NCI-H1694 treated with DMSO at 0.1 percent for 48 hours (cell line): ENCODE results near the gene MFSD12.

Experiments used
- DNase-seq: peaks from one replicate; lab custom pipeline; 2025; lab: John Stamatoyannopoulos, UW

Gene MFSD12

GRCh38 chr19:3555653-3556422, 1.5 kb downstream of the MFSD12 start:
- DNase-seq: no peak

DNA sequence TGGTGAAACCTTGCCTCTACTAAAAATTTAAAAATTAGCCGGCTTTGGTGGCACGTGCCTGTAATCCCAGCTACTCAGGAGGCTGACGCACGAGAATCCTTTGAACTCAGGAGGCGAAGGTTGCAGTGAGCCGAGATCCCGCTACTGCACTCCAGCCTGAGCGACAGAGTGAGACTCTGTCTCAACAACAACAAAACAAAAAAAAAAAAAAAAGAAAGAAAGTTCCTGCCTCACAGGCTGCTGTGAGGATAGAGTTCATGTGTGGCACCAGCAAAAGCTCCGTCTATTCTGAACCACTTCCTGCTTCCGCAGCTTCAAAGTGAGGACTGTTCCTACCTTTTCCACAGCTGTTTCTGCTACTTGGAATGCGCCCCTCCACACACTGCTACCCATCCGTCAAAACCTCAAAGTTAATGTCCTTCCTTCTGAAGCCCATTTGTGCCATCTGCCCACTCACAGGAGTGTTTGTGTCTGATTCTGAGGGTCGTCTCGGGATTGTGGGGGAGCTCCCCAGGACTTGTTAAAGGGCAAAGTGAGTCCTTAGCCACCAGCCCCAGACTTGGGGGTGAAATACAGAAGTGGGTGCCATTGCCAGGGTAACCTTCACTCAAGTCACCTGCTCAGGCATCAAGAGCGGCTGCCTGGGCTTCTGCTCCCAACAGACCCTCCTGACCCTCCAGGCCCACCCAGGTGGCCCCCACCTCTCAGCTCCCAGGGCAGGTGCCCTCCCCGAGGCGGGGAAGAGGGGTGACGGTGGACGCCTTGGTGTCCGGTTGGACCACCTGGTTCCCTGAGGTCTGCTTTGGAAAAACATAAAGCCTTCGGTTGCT, 2.9 kb downstream of the MFSD12 start:
- no peak for DNase-seq

GRCh38 chr19:3551792-3552095, 5.6 kb downstream of the MFSD12 start:
- no peak for DNase-seq

DNA sequence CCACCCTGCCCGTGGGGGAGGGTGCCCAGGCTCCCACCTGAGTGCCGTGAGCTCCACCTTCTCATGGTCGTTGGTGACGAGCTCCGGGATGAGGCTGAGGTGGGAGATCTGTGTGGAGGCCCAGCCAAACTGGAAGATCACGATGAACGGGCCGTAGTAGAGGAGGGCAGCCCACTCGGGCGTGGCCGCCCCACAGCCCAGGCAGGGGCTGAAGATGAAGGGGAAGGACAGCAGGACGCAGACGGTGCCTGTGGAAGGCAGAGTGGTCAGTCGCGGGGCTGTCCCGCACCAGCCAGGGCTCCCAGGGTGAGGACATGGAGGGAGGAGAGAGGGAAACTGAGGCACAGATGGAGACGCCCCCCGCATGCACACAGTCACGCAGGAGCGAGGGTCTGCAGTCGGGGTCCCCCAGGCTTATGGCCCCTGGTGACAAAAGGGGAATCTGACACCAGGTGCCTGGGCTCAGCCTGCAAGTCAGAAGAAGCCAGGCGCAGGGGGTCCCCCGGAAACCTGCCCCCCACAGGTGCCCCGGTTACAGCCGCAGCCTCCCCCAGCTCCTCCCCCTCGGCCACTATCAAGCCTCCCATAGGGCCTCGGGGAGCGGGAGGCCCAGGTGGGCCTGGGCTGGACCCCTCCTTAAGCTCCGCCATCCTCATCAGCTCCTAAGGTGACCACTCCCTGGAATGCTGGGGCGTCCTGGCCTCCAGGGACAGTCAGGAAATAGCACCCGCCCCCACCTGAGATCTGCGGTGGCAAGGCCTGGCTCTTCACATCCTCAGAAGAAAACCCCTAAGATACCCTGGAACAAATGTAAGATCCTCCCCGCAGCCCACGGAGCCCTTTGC, 6.2 kb downstream of the MFSD12 start:
- no peak for DNase-seq

DNA sequence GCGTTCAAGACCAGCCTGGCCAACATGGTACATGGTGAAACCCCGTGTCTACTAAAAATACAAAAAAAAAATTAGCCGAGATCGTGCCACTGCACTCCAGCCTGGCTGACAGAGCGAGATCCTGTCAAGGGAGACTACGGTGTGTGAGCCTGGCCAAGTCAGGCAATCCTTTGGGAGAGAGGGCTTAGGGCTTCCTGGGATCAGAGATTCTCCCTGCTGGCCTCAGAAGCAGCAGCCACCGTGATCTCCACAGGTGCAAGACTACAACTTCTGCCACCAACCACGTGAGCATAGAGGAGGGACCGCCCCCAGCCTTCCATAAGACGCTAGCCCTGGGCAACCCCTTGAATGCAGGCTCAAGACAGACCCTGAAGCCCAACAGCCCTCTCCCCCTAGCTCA, 7.6 kb downstream of the MFSD12 start:
- no peak for DNase-seq

DNA sequence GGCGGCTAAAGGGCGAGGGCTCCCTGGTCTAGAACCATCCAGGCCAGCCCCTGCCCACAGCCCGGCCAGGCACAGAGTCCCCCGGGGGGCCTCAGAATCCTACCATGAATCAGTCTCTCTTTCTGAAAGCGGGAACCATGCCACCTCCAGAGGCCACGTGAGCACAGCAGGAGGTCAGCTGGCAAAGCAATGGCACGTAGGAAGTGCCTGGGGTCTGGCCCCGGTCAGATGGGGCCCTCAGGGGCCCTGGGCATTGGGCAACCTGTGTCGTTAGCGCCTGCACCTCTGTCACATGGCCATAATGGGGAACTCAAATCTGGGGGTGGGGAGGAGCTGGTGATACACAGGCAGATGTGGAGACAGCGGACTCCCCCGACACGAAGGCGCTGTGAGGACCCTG, 8.8 kb downstream of the MFSD12 start:
- DNase-seq: no peak

DNA sequence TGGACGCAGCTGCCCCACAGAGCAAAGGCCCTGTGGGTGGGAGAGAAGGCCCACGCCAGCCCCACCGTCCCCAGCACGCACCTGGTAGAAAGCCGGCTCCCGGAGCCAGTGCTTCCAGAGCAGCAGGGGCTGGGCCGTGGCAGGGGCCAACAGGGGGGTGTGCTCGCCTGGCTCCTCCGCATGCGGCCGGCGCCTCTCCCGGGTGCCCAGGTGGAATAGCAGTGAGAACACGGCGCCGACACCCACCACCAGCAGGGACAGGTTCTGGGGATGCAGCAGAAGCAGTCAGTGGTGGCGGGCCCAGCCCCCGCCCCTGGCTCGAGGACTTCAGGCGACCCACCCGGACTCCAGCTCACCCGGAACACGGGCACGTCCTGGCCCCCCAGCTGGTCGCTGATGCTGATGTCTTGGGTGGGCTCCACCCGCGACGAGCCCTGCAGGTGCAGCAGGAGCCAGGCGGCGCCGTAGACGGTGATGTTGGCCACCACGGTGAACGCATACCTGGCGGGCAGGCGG, 9.6 kb downstream of the MFSD12 start:
- no peak for DNase-seq

DNA sequence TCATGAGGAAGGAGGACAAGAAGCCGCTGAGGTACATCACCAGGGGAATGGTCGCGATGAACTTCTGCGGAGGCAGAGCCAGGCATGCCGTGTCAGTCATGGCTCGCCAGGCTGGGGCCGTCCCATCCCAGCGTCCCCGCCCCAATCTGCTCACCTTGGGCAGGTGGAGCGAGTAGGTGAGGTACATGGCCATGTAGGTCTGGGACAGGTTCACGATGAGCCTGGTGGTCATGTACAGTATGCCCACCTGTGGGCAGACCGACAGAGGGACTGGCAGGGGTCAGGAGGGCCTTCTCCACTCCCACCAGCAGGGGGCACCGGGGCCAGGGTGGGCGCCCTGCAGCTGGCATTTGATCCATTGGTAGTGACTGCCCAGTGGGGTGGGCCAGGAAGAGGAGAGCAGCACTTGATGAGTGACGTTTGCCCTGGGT, 10.1 kb downstream of the MFSD12 start:
- no peak for DNase-seq

DNA sequence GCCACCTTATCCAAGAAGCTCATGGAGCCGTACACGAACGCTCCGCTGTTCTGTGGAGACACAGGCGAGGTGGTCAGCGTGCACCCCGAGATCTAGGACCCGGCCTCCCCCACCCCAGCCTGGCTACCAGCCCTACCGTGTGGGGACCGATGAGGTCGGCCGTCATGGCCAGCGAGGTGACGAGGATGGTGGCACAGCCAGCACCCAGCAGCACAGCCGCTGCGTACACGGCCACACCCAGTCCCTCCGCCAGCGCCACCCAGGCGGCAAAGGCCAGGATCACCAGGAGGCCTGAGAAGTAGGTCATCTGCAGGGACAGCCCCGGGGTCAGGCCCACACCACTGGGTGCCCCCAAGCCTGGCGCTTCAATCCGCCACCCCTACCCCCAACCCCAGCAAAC, 11.3 kb downstream of the MFSD12 start:
- no peak for DNase-seq

- DNase-seq: no peak
Measured at GRCh38 chr19:3545669-3546034, 11.7 kb downstream of the MFSD12 start.

GRCh38 chr19:3544742-3545668, 12.4 kb downstream of the MFSD12 start:
- no peak for DNase-seq

- DNase-seq: no peak
Measured at GRCh38 chr19:3544058-3544376, 13.4 kb downstream of the MFSD12 start.

- DNase-seq: no peak
Measured at GRCh38 chr19:3543150-3544057, 14.0 kb downstream of the MFSD12 start.

DNA sequence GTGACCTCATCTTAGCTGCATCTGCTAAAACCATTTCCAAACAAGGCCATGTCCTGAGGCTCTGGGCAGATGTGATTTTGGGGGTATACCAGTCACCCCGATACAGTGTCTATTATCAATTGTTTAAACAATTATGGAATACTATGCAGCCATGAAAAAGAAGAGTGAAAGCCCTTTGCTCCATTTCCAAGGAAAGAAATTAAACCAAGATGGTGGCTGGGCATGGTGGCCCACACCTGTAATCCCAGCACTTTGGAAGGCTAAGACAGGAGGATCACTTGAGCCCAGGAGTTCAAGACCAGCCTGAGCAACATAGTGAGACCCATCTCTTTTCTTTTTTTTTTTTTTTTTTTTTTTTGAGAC, 17.6 kb downstream of the MFSD12 start:
- DNase-seq: no peak

- DNase-seq: no peak
Measured at GRCh38 chr19:3538965-3539755, 18.2 kb downstream of the MFSD12 start, which contains the start of gene TEKTIP1. TEKTIP1 (plus strand) TSS chr19:3539174; CDS start chr19:3539178, 4 bp downstream.

- DNase-seq: no peak
Measured at GRCh38 chr19:3538258-3538929, 19.0 kb downstream of the MFSD12 start.

DNA sequence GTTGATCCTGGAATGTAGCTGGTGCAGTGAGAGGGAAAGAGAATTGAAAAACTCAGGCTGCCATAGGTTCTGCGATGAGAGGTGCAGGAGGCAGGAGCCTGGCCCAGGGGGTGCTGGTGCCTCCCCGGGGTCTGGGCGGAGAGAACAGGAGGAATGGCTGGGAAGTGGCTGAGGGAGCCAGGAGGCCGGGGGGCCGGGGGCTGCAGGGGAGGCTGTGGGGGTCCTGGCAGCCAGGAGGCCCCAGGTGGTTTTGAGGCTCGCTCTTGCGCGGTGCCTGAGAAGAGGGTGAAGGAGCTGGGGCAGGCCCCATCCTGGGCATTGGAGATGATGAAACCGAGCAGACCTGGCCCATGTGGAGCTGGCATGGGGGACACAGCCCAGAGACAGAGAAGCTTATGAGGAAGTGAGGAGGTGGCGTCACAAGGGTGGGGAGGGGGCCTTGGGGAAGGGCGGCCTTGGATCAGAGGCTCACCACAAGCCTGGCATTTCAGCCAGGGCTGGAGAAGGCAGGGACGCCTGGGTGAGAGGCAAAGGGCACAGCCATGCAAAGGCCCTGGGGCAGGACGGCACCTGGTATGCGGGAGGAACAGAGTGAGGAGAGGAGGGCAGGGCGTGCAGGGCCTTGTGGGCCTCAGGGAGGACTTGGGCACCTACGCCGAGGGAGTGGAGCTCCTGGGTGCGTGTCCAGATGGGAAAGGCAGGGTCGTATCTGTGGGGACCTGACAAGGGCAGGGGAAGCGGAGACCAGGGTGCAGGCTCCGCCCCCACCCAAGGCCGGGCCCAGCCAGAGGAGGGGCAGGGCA, 19.7 kb downstream of the MFSD12 start:
- no peak for DNase-seq

GRCh38 chr19:3537101-3537437, 20.3 kb downstream of the MFSD12 start:
- no peak for DNase-seq
